ENCODE data around the gene TMEM190.

GRCh38 chr19:55353803-55354697 lies 22.6 kb upstream of the TMEM190 start:
- TF ChIP-seq, protein P1, sequence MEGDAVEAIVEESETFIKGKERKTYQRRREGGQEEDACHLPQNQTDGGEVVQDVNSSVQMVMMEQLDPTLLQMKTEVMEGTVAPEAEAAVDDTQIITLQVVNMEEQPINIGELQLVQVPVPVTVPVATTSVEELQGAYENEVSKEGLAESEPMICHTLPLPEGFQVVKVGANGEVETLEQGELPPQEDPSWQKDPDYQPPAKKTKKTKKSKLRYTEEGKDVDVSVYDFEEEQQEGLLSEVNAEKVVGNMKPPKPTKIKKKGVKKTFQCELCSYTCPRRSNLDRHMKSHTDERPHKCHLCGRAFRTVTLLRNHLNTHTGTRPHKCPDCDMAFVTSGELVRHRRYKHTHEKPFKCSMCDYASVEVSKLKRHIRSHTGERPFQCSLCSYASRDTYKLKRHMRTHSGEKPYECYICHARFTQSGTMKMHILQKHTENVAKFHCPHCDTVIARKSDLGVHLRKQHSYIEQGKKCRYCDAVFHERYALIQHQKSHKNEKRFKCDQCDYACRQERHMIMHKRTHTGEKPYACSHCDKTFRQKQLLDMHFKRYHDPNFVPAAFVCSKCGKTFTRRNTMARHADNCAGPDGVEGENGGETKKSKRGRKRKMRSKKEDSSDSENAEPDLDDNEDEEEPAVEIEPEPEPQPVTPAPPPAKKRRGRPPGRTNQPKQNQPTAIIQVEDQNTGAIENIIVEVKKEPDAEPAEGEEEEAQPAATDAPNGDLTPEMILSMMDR (IDR thresholded peaks at IDR 0.05), result no peak
- no peak for TF ChIP-seq POLR2A (IDR thresholded peaks at IDR 0.05)
